WTC11 (cell line): ENCODE measurements around the gene ST6GALNAC3.
A peak's percentile ranks its signal among the peaks of the same experiment; 100 is the strongest.

Source experiments
- ATF1 ChIP-seq: sonication (generic); formaldehyde crosslinking; IDR thresholded peaks from 2 replicates; pipeline ENCODE4 v1.8.1; 2023; ENCODE audit warnings: mild to moderate bottlenecking, moderate library complexity, missing genetic modification reagents
- ATF2 ChIP-seq: sonication (generic); formaldehyde crosslinking; IDR thresholded peaks from 2 replicates; pipeline ENCODE4 v1.8.1; 2022; ENCODE audit warnings: low read depth, missing genetic modification reagents, borderline replicate concordance
- CREB1 ChIP-seq: sonication (generic); formaldehyde crosslinking; IDR thresholded peaks from 2 replicates; pipeline ENCODE4 v1.8.0; 2023; ENCODE audit warnings: mild to moderate bottlenecking, missing genetic modification reagents
- CTCF ChIP-seq: fragments of 200-600 bp; IDR thresholded peaks from 2 replicates; pipeline ENCODE4 v1.8.0; 2022; ENCODE audit warnings: antibody characterized with exemption
- NFATC4 ChIP-seq: fragments of 250-450 bp; sonication (Bioruptor Pico); IDR thresholded peaks from 2 replicates; pipeline ENCODE4 v1.9.0; 2021; ENCODE audit warnings: mild to moderate bottlenecking
- NR3C1 ChIP-seq: sonication (generic); formaldehyde crosslinking; conservative IDR thresholded peaks from 2 replicates; pipeline ENCODE4 v1.8.1; 2023; ENCODE audit warnings: low read depth, mild to moderate bottlenecking, missing genetic modification reagents
- PRRX2 ChIP-seq: fragments of 250-450 bp; sonication (Bioruptor Pico); IDR thresholded peaks from 2 replicates; pipeline ENCODE4 v1.8.0; 2021; ENCODE audit warnings: mild to moderate bottlenecking
- STAT6 ChIP-seq: sonication (generic); formaldehyde crosslinking; conservative IDR thresholded peaks from 2 replicates; pipeline ENCODE4 v1.8.1; 2023; ENCODE audit warnings: mild to moderate bottlenecking, low read depth, missing genetic modification reagents, moderate library complexity
- USF1 ChIP-seq: sonication (generic); formaldehyde crosslinking; IDR thresholded peaks from 2 replicates; pipeline ENCODE4 v1.8.0; 2022; ENCODE audit warnings: mild to moderate bottlenecking, missing genetic modification reagents
- USF2 ChIP-seq: sonication (generic); formaldehyde crosslinking; IDR thresholded peaks from 2 replicates; pipeline ENCODE4 v1.8.1; 2023; ENCODE audit warnings: mild to moderate bottlenecking, missing genetic modification reagents, moderate library complexity
- ZBTB21 ChIP-seq: sonication (generic); formaldehyde crosslinking; IDR thresholded peaks from 2 replicates; pipeline ENCODE4 v1.8.1; 2023; ENCODE audit warnings: mild to moderate bottlenecking, missing genetic modification reagents, borderline replicate concordance
- ZNF416 ChIP-seq: fragments of 250-450 bp; sonication (Bioruptor Pico); IDR thresholded peaks from 2 replicates; pipeline ENCODE4 v1.9.0; 2021; ENCODE audit warnings: mild to moderate bottlenecking, inconsistent platforms
- ZNF512 ChIP-seq: sonication (generic); formaldehyde crosslinking; IDR thresholded peaks from 2 replicates; pipeline ENCODE4 v1.8.1; 2022; ENCODE audit warnings: missing genetic modification reagents, borderline replicate concordance
- ZSCAN18 ChIP-seq: fragments of 250-450 bp; sonication (Bioruptor Pico); IDR thresholded peaks from 2 replicates; pipeline ENCODE4 v2.1.2; 2022; ENCODE audit warnings: mild to moderate bottlenecking, moderate library complexity

GRCh38 chr1:76140227-76140626 lies 65.7 kb downstream of the ST6GALNAC3 start:
- TF ChIP-seq USF2, result peak; percentile 82
- TF ChIP-seq CTCF, result no peak
- TF ChIP-seq ATF1 (CRISPR knock-in tag), result no peak
- no peak for TF ChIP-seq ZBTB21 (CRISPR knock-in tag)
- no peak for TF ChIP-seq CREB1 (CRISPR knock-in tag)
- TF ChIP-seq USF1, result peak; percentile 65
- TF ChIP-seq ZNF416, result no peak
- TF ChIP-seq PRRX2 (CRISPR knock-in tag), result no peak
- TF ChIP-seq NFATC4 (CRISPR knock-in tag), result no peak
- TF ChIP-seq ZSCAN18 (CRISPR knock-in tag), result no peak
- TF ChIP-seq NR3C1 (CRISPR knock-in tag), result no peak
- no peak for TF ChIP-seq ATF2
- no peak for TF ChIP-seq STAT6 (CRISPR knock-in tag)
- no peak for TF ChIP-seq ZNF512
